H1 (cell line): ENCODE results near the gene ZSCAN25. TPM values are rescaled to one million over a fixed set of nuclear protein-coding genes. Genes with fewer than 3 reads are reported as not detected.
"Not testable (repeated sequence)": the region's sequence is repeated elsewhere in the genome, so short reads cannot be mapped to it uniquely, and the experiment has no call there.

ENCODE experiments used
- CTCF ChIA-PET: fragments of 300-600 bp; sonication (Branson Sonifier 250); formaldehyde crosslinking; loops from one replicate; lab custom pipeline; 2021; ENCODE audit not compliant: partially characterized antibody; lab: Charles Lee
- POLR2A ChIA-PET: fragments of 300-600 bp; sonication (Branson Sonifier 250); formaldehyde crosslinking; loops from one replicate; lab custom pipeline; 2021; ENCODE audit warnings: inconsistent platforms; ENCODE audit not compliant: partially characterized antibody; lab: Charles Lee
- DNase-seq, 2 experiments: peaks; one replicate each; pipeline versions ENCODE4 v3.0.0 to v3.0.0-alpha.2; 2010 to 2022; ENCODE audit warnings: low spot score in 2 of 2, low read depth in 1 of 2, mixed read lengths in 1 of 2
- FAIRE-seq: peaks from 2 replicates; lab custom pipeline; 2011; peaks lifted over from hg19 to GRCh38; lab: Jason Lieb, UNC
- H2AFZ ChIP-seq: 2 replicates; pipeline ENCODE4 v1.8.1; 2012; ENCODE audit warnings: low read length, inconsistent platforms
- H2AK5ac ChIP-seq: 2 replicates; pipeline ENCODE4 v1.6.1; 2013; ENCODE audit warnings: low read depth, low read length
- H2BK120ac ChIP-seq: replicated peaks from 2 replicates; pipeline ENCODE3; 2013; ENCODE audit warnings: low read depth, low read length, inconsistent platforms
- H2BK12ac ChIP-seq: 2 replicates; pipeline ENCODE4 v1.6.1; 2013; ENCODE audit warnings: low read depth, low read length
- H2BK15ac ChIP-seq: 2 replicates; pipeline ENCODE4 v1.6.1; 2013; ENCODE audit warnings: low read length
- H2BK20ac ChIP-seq: 2 replicates; pipeline ENCODE4 v1.6.1; 2013; ENCODE audit warnings: low read length
- H2BK5ac ChIP-seq: 2 replicates; pipeline ENCODE4 v1.6.1; 2013; ENCODE audit warnings: low read depth, low read length
- H3K14ac ChIP-seq: 2 replicates; pipeline ENCODE4 v1.6.1; 2013; ENCODE audit warnings: inconsistent platforms; ENCODE audit not compliant: insufficient read length
- H3K18ac ChIP-seq: 2 replicates; pipeline ENCODE4 v1.6.1; 2013; ENCODE audit warnings: low read length; ENCODE audit errors: extremely low read depth
- H3K23ac ChIP-seq: 2 replicates; pipeline ENCODE4 v1.6.1; 2013; ENCODE audit warnings: inconsistent platforms; ENCODE audit not compliant: insufficient read length
- H3K23me2 ChIP-seq: 2 replicates; pipeline ENCODE4 v1.6.1; 2013; ENCODE audit warnings: low read depth, low read length
- H3K27ac ChIP-seq: 2 replicates; pipeline ENCODE4 v1.6.1; 2011; ENCODE audit warnings: low read depth, low read length, inconsistent platforms
- H3K27me3 ChIP-seq, 4 experiments: replicated peaks in 1 of 4; 1 replicate in 1 of 4; 2 replicates in 3 of 4; pipeline versions ENCODE4 v1.6.1 to v1.8.1; 2011 to 2013; ENCODE audit warnings: low read length in 3 of 4, mild to moderate bottlenecking in 3 of 4, inconsistent platforms in 2 of 4, mixed read lengths in 2 of 4, moderate library complexity in 1 of 4; ENCODE audit not compliant: control insufficient read depth in 3 of 4, insufficient read depth in 3 of 4; ENCODE audit errors: extremely low read depth in 1 of 4
- H3K36me3 ChIP-seq, 4 experiments: 2 replicates each; pipeline versions ENCODE4 v1.6.1 to v1.8.1; 2011 to 2013; ENCODE audit warnings: mild to moderate bottlenecking in 4 of 4, low read length in 3 of 4, moderate library complexity in 2 of 4, control low read depth in 1 of 4, inconsistent platforms in 1 of 4; ENCODE audit not compliant: insufficient read depth in 4 of 4, control insufficient read depth in 2 of 4
- H3K4ac ChIP-seq: replicated peaks from 2 replicates; pipeline ENCODE3; 2013; ENCODE audit warnings: low read length, low read depth, mixed read lengths, inconsistent platforms; ENCODE audit not compliant: insufficient read length
- H3K4me1 ChIP-seq, 4 experiments: replicated peaks in 1 of 4; 1 replicate in 1 of 4; 2 replicates in 3 of 4; pipeline versions ENCODE4 v1.6.1 to v1.8.1; 2011 to 2013; ENCODE audit warnings: low read length in 3 of 4, inconsistent platforms in 2 of 4, mixed read lengths in 1 of 4; ENCODE audit not compliant: insufficient read depth in 4 of 4, control insufficient read depth in 3 of 4
- H3K4me2 ChIP-seq, 2 experiments: 2 replicates each; pipeline versions ENCODE4 v1.6.1 to v1.8.1; 2011 to 2013; ENCODE audit warnings: low read depth in 2 of 2, low read length in 2 of 2, control low read depth in 1 of 2, inconsistent platforms in 1 of 2, mild to moderate bottlenecking in 1 of 2; ENCODE audit not compliant: insufficient read depth in 1 of 2
- H3K4me3 ChIP-seq, 4 experiments: fragments of 200-600, 300-600 bp in 1 of 4; sonication (generic), shearing (Covaris generic), sonication (Bioruptor Twin) in 1 of 4; 2 replicates each; pipeline versions ENCODE4 v1.5.1 to v1.8.1; 2011 to 2016; ENCODE audit warnings: low read length in 4 of 4, low read depth in 3 of 4, control low read depth in 2 of 4, inconsistent platforms in 2 of 4, mild to moderate bottlenecking in 2 of 4, mixed read lengths in 1 of 4, moderate library complexity in 1 of 4; ENCODE audit not compliant: insufficient read depth in 2 of 4; ENCODE audit errors: extremely low read depth in 1 of 4
- H3K56ac ChIP-seq: replicated peaks from 2 replicates; pipeline ENCODE3; 2013; ENCODE audit warnings: low read depth, mild to moderate bottlenecking, mixed read lengths, low read length, inconsistent platforms; ENCODE audit not compliant: insufficient read length
- H3K79me1 ChIP-seq: 2 replicates; pipeline ENCODE4 v1.6.1; 2013; ENCODE audit warnings: low read depth, low read length, control low read depth
- H3K79me2 ChIP-seq, 2 experiments: 2 replicates each; pipeline versions ENCODE4 v1.6.1 to v1.8.1; 2012 to 2013; ENCODE audit warnings: low read length in 2 of 2, mild to moderate bottlenecking in 2 of 2, inconsistent platforms in 1 of 2; ENCODE audit not compliant: insufficient read depth in 2 of 2, control insufficient read depth in 1 of 2
- H3K9ac ChIP-seq, 4 experiments: replicated peaks in 1 of 4; 1 replicate in 1 of 4; 2 replicates in 3 of 4; pipeline versions ENCODE4 v1.6.1 to v1.8.1; 2011 to 2013; ENCODE audit warnings: low read depth in 3 of 4, low read length in 3 of 4, control low read depth in 2 of 4, mild to moderate bottlenecking in 2 of 4, moderate library complexity in 2 of 4, inconsistent platforms in 1 of 4; ENCODE audit errors: extremely low read depth in 1 of 4
- H3K9me3 ChIP-seq, 2 experiments: 2 replicates each; pipeline versions ENCODE4 v1.6.1 to v1.8.1; 2012 to 2013; ENCODE audit warnings: mild to moderate bottlenecking in 2 of 2, moderate library complexity in 2 of 2, control low read depth in 1 of 2, inconsistent platforms in 1 of 2, low read depth in 1 of 2, low read length in 1 of 2, mixed read lengths in 1 of 2; ENCODE audit not compliant: insufficient read depth in 2 of 2
- H4K20me1 ChIP-seq, 2 experiments: replicated peaks in 1 of 2; 2 replicates each; pipeline versions ENCODE3 to v1.8.1; 2011 to 2013; ENCODE audit warnings: inconsistent platforms in 2 of 2, low read length in 2 of 2, mild to moderate bottlenecking in 1 of 2; ENCODE audit not compliant: insufficient read depth in 2 of 2, control insufficient read depth in 1 of 2
- H4K5ac ChIP-seq: 2 replicates; pipeline ENCODE4 v1.6.1; 2013; ENCODE audit warnings: low read length, low read depth, mixed read lengths, inconsistent platforms; ENCODE audit not compliant: insufficient read length
- H4K8ac ChIP-seq: 2 replicates; pipeline ENCODE4 v1.8.0; 2013; ENCODE audit warnings: mild to moderate bottlenecking, moderate library complexity, low read length, inconsistent platforms; ENCODE audit not compliant: insufficient read depth; ENCODE audit errors: extremely low read depth
- H4K91ac ChIP-seq: replicated peaks from 2 replicates; pipeline ENCODE3; 2013; ENCODE audit warnings: low read length, mixed read lengths, inconsistent platforms; ENCODE audit not compliant: insufficient read length
- BCL11A ChIP-seq, 2 experiments: IDR thresholded peaks; one replicate each; pipeline ENCODE4 v1.6.1; 2011; ENCODE audit warnings: low read depth in 2 of 2, low read length in 2 of 2, mild to moderate bottlenecking in 2 of 2
- CBX8 ChIP-seq: fragments of 300-800, 300-1000 bp; sonication (generic); IDR thresholded peaks from 2 replicates; pipeline ENCODE4 v1.7.1; 2016; ENCODE audit warnings: low read depth, low read length, borderline replicate concordance
- POLR2A ChIP-seq, 2 experiments: IDR thresholded peaks; 1 replicate in 1 of 2; 2 replicates in 1 of 2; pipeline ENCODE4 v1.6.1; 2011; ENCODE audit warnings: low read depth in 2 of 2, low read length in 2 of 2, mild to moderate bottlenecking in 2 of 2; ENCODE audit errors: control extremely low read depth in 1 of 2
- RXRA ChIP-seq: IDR thresholded peaks from 2 replicates; pipeline ENCODE4 v1.6.1; 2011; ENCODE audit warnings: low read depth, mild to moderate bottlenecking, low read length, moderate library complexity; ENCODE audit not compliant: insufficient read depth
- TAF1 ChIP-seq: IDR thresholded peaks from 2 replicates; pipeline ENCODE4 v1.6.1; 2011; ENCODE audit warnings: mild to moderate bottlenecking, low read depth, low read length
- WGBS, 2 experiments: shearing (Covaris generic) in 1 of 2; methylation state at CpG; one replicate each; pipeline versions ENCODE4 v1.1.6 to v1.1.7; 2013 to 2015; ENCODE audit warnings: low lambda C conversion rate in 2 of 2, mixed read lengths in 2 of 2, inconsistent platforms in 1 of 2, low coverage in 1 of 2, missing lambda C conversion rate in 1 of 2; ENCODE audit not compliant: insufficient replicate concordance in 2 of 2, insufficient coverage in 1 of 2, insufficient read length in 1 of 2; ENCODE audit errors: extremely low coverage in 1 of 2, missing lambda C conversion rate in 1 of 2; 5-methylcytosine and 5-hydroxymethylcytosine counted together
- polyA plus RNA-seq, 7 experiments: library from polyadenylated mRNA; depleted of rRNA in 3 of 7; stranded (reverse) in 5 of 7; unstranded in 2 of 7; fragments of >200 nt in 5 of 7; fragments of 200-250 nt in 2 of 7; gene quantifications; 1 replicate in 5 of 7; 2 replicates in 1 of 7; 4 replicates in 1 of 7; pipeline versions ENCODE4 v1.2.1 to v1.2.3, GENCODE V29; 2011 to 2013; ENCODE audit warnings: missing spikeins in 2 of 7, mixed read lengths in 2 of 7
- total RNA-seq: library from RNA; stranded (reverse); fragmentation: NEBNext Ultra II Directional; extraction: Animal tissue kit (Norgen Biotek cat#: 25700); gene quantifications from 2 replicates; pipeline ENCODE4 v1.2.1, GENCODE V29; 2021

ZSCAN25 gene
- total and polyA plus RNA-seq, 2 of the 8 experiments (the other 6 are each of a cell fraction or from before 2014, with no cell fraction given): 10.1 to 18.6 TPM

DNA sequence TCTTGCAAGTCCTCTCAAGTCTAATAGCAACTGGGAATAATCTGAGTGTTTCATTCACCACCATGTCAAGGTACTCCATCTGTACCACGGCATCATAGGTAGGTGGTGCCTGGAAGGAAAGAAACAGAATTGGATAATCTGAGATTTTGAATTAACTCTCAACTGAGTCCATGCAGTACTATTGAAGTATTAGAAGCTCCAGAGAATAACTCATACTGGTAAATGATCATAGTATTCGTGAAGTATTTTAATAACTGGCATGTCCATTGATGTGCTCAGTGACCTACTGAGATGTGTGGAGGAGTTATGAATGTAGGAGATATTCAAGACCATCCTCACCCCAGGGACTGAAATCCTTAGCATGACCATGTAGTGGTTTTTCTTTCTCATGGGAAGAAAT is 35.9 kb downstream of the ZSCAN25 start (continued):
- TF ChIP-seq POLR2A (IDR thresholded peaks at IDR 0.05; ENCODE audit: control extremely low read depth in 1 of 2, low read depth in 2 of 2, low read length in 2 of 2): no peak
- no peak for TF ChIP-seq RXRA
- TF ChIP-seq TAF1: no peak
- TF ChIP-seq BCL11A (IDR thresholded peaks at IDR 0.05; ENCODE audit: low read depth in 2 of 2, low read length in 2 of 2): no peak
- TF ChIP-seq CBX8: no peak

DNA sequence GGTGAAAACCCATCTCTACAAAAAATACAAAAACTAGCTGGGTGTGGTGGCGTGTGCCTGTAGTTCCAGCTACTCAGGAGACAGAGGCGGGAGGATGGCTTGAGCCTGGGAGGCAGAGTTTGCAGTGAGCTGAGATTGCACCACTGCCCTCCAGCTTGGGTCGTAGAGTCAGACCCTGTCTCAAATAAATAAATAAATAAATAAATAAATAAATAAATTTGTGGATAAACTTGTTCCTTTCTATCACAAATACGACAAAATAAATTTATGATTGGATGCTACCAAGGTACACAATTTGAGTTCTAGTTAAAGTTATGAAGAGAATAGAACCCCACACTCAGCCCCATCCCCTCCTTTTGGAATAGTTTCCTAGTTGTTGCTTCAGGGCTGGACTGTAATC is 36.5 kb downstream of the ZSCAN25 start:
- H2BK20ac ChIP-seq, H3K79me2 ChIP-seq, H3K79me1 ChIP-seq, H3K14ac ChIP-seq, H3K9ac ChIP-seq, H3K4me2 ChIP-seq, H3K4me1 ChIP-seq, FAIRE-seq, DNase-seq, H4K20me1 ChIP-seq, H2BK15ac ChIP-seq, H2BK5ac ChIP-seq, H4K91ac ChIP-seq, H3K23ac ChIP-seq, H3K56ac ChIP-seq, H3K36me3 ChIP-seq, H3K27me3 ChIP-seq, H2AK5ac ChIP-seq, H2AFZ ChIP-seq, H3K9me3 ChIP-seq, H3K4ac ChIP-seq, H2BK12ac ChIP-seq, H3K27ac ChIP-seq, H3K18ac ChIP-seq, H2BK120ac ChIP-seq, H4K8ac ChIP-seq, H4K5ac ChIP-seq, CTCF ChIA-PET, H3K23me2 ChIP-seq, H3K4me3 ChIP-seq: not testable (repeated sequence)
- POLR2A ChIA-PET: interaction anchor here (1.0 kb wide), 1 partner anchor 22 kb away, joined by 4 read pairs; no protein-coding TSS in a partner anchor
- WGBS, 2 experiments: 91% methylated on average over 4 of the region's 4 CpGs; no CpG with 5 or more reads in 1 of the 2 experiments
